Astrocyte of the cerebellum (primary cell): Measurements from ENCODE around the gene KREMEN1.

ENCODE experiments used
- DNase-seq: peaks from one replicate; pipeline ENCODE4 v3.0.0-alpha.2; 2011; ENCODE audit warnings: low read depth
- H3K4me3 ChIP-seq: 2 replicates; pipeline ENCODE4 v1.5.1; 2011; ENCODE audit warnings: mild to moderate bottlenecking, low read depth, low read length, moderate library complexity
- CTCF ChIP-seq: IDR thresholded peaks from 2 replicates; pipeline ENCODE4 v1.5.1; 2012; ENCODE audit warnings: low read length, low read depth, moderate library complexity, mild to moderate bottlenecking; ENCODE audit errors: missing control alignments
- in situ Hi-C: cut with HindIII; loops from 2 replicates; pipeline ENCODE4 v1.10.0; 2017; ENCODE audit warnings: low sequenced_read_pairs

Gene KREMEN1

GRCh38 chr22:29163808-29164207, 91.0 kb downstream of the KREMEN1 start:
- in situ Hi-C loops = no loop called here
- TF ChIP-seq CTCF = no peak
- H3K4me3 ChIP-seq = no peak overlapping the region
- no peak for DNase-seq

GRCh38 chr22:29165321-29166060, 92.7 kb downstream of the KREMEN1 start:
- TF ChIP-seq CTCF = no peak
- in situ Hi-C loops = no loop called here
- no peak for DNase-seq
- no peak overlapping the region for H3K4me3 ChIP-seq

GRCh38 chr22:29166180-29166579, 93.3 kb downstream of the KREMEN1 start:
- in situ Hi-C loops = no loop called here
- no peak for DNase-seq
- no peak for TF ChIP-seq CTCF
- H3K4me3 ChIP-seq = no peak overlapping the region

- no peak overlapping the region for H3K4me3 ChIP-seq
- no peak for TF ChIP-seq CTCF
- no peak for DNase-seq
- in situ Hi-C loops = no loop called here
These were observed 94.4 kb downstream of the KREMEN1 start for GRCh38 chr22:29167032-29167911.

GRCh38 chr22:29171721-29172120, 98.9 kb downstream of the KREMEN1 start:
- no peak for DNase-seq
- no peak for TF ChIP-seq CTCF
- in situ Hi-C loops = no loop called here
- no peak overlapping the region for H3K4me3 ChIP-seq

- in situ Hi-C loops = no loop called here
- TF ChIP-seq CTCF = no peak
- DNase-seq = no peak
- no peak overlapping the region for H3K4me3 ChIP-seq
These were observed 99.4 kb downstream of the KREMEN1 start for GRCh38 chr22:29172216-29172615.
